OCI-LY7 (cell line): Measurements from ENCODE around the gene MYOC. TPM values are rescaled to one million over a fixed set of nuclear protein-coding genes. Genes with fewer than 3 reads are reported as not detected.

Experiments used
- BruUV-seq: library from RNA; stranded (reverse); fragments of 400-500 nt; replicated peaks from 2 replicates; lab custom pipeline; 2021; lab: Mats Ljungman, UMichigan
- CTCF ChIA-PET: fragments of 300-600 bp; sonication (Branson Sonifier 250); formaldehyde crosslinking; loops from one replicate; lab custom pipeline; 2022; ENCODE audit warnings: antibody characterized with exemption; ENCODE audit not compliant: unreplicated experiment; lab: Charles Lee
- POLR2A ChIA-PET: fragments of 300-600 bp; sonication (Branson Sonifier 250); formaldehyde crosslinking; loops from one replicate; lab custom pipeline; 2022; ENCODE audit warnings: antibody characterized with exemption; lab: Charles Lee
- DNase-seq: peaks from one replicate; pipeline ENCODE4 v3.0.0-alpha.2; 2015; ENCODE audit warnings: low spot score
- H2AFZ ChIP-seq: fragments of 200-600 bp; sonication (generic), shearing (Covaris generic); 2 replicates; pipeline ENCODE4 v1.6.1; 2014; ENCODE audit warnings: mild to moderate bottlenecking, antibody characterized with exemption, low read length, moderate library complexity
- H3K27ac ChIP-seq: fragments of 200-600 bp; sonication (generic); 2 replicates; pipeline ENCODE4 v1.5.1; 2014; ENCODE audit warnings: mixed run types, low read depth, mild to moderate bottlenecking, moderate library complexity, low read length, inconsistent platforms; ENCODE audit not compliant: poor library complexity, severe bottlenecking
- H3K36me3 ChIP-seq: fragments of 200-600 bp; sonication (generic); 2 replicates; pipeline ENCODE4 v1.6.1; 2014; ENCODE audit warnings: mild to moderate bottlenecking, antibody characterized with exemption, low read length, moderate library complexity, mixed read lengths; ENCODE audit not compliant: insufficient read depth
- H3K4me1 ChIP-seq: fragments of 200-600 bp; sonication (generic); 2 replicates; pipeline ENCODE4 v1.5.1; 2014; ENCODE audit warnings: mild to moderate bottlenecking, low read length; ENCODE audit not compliant: insufficient read depth, poor library complexity, severe bottlenecking
- H3K4me2 ChIP-seq: fragments of 200-600 bp; sonication (generic); 2 replicates; pipeline ENCODE4 v1.6.1; 2014; ENCODE audit warnings: mild to moderate bottlenecking, low read length
- H3K4me3 ChIP-seq: fragments of 200-600 bp; sonication (generic); 2 replicates; pipeline ENCODE4 v1.5.1; 2014; ENCODE audit warnings: mild to moderate bottlenecking, low read depth, low read length; ENCODE audit not compliant: poor library complexity, severe bottlenecking
- H3K79me2 ChIP-seq: fragments of 200-600 bp; sonication (generic); 2 replicates; pipeline ENCODE4 v1.6.1; 2016; ENCODE audit warnings: low read depth, mild to moderate bottlenecking, low read length, moderate library complexity, mixed read lengths; ENCODE audit not compliant: insufficient read depth
- H3K9me2 ChIP-seq: fragments of 200-600 bp; sonication (generic); 2 replicates; pipeline ENCODE4 v1.6.1; 2016; ENCODE audit warnings: mild to moderate bottlenecking, low read length, mixed read lengths; ENCODE audit not compliant: insufficient read depth
- H3K9me3 ChIP-seq: fragments of 200-600 bp; sonication (generic); 2 replicates; pipeline ENCODE4 v1.6.1; 2014; ENCODE audit warnings: mild to moderate bottlenecking, mixed run types, low read length, mixed read lengths
- H4K20me1 ChIP-seq: fragments of 200-600 bp; sonication (generic); 2 replicates; pipeline ENCODE4 v1.6.1; 2014; ENCODE audit warnings: mild to moderate bottlenecking, antibody characterized with exemption, low read length, moderate library complexity, mixed read lengths; ENCODE audit not compliant: insufficient read depth
- CTCF ChIP-seq: fragments of 200-600 bp; sonication (generic); conservative IDR thresholded peaks from 2 replicates; pipeline ENCODE4 v1.5.1; 2014; ENCODE audit warnings: mild to moderate bottlenecking, antibody characterized with exemption, low read length, moderate library complexity, mixed read lengths
- EZH2phosphoT487 ChIP-seq: fragments of 200-600 bp; sonication (generic); IDR thresholded peaks from 2 replicates; pipeline ENCODE4 v1.6.1; 2018; ENCODE audit warnings: low read depth, borderline replicate concordance, mild to moderate bottlenecking, mixed run types, antibody characterized with exemption, low read length, moderate library complexity, mixed read lengths
- intact Hi-C: fragments of 100-400 bp; cut with micrococcal nuclease; formaldehyde crosslinking; loops from one replicate; pipeline ENCODE4 v1.10.0; 2022; ENCODE audit not compliant: unreplicated experiment
- total RNA-seq, 2 experiments: library from RNA; depleted of rRNA in 1 of 2; stranded (reverse); fragments of >200 nt in 1 of 2; shearing (Covaris generic) in 1 of 2; gene quantifications; 2 replicates each; pipeline ENCODE4 v1.2.3, GENCODE V29; 2014 to 2022

Gene MYOC
- total RNA-seq, 2 experiments from 2014 or later: not detected

- DNase-seq: no peak
- Histone ChIP-seq H3K4me1 (no peaks in the 10 kb centered on the region), H3K9me2 (no peaks in the 10 kb centered on the region), H4K20me1 (no peaks in the 10 kb centered on the region), H2AFZ (no peak overlapping the region), H3K9me3 (no peaks in the 10 kb centered on the region), H3K27ac (no peak overlapping the region), H3K4me3 (no peak overlapping the region), H3K4me2 (no peak overlapping the region), H3K36me3 (no peaks in the 10 kb centered on the region), H3K79me2 (no peaks in the 10 kb centered on the region)
- POLR2A ChIA-PET: no interaction called here
- no peak for TF ChIP-seq EZH2phosphoT487
- no peak for TF ChIP-seq CTCF
- CTCF ChIA-PET: interaction anchor here (1.3 kb wide), 1 partner anchor 9 kb away, joined by 4 read pairs; no protein-coding TSS in a partner anchor
- BruUV-seq: no TSS peak
- intact Hi-C loops: loop anchor here (10.0 kb wide), 1 partner anchor 61 kb away; no protein-coding TSS in a partner anchor
Measured at GRCh38 chr1:171653796-171654195, 1.3 kb upstream of the MYOC start.

- no peaks in the 10 kb centered on the region for H3K36me3 ChIP-seq
- no peaks in the 10 kb centered on the region for H4K20me1 ChIP-seq
- no peak overlapping the region for H3K27ac ChIP-seq
- intact Hi-C loops: loop anchor here (5.0 kb wide), 1 partner anchor 136 kb away; the partner anchor contains the start of gene METTL13
- no peak overlapping the region for H3K4me2 ChIP-seq
- H3K9me3 ChIP-seq: no peaks in the 10 kb centered on the region
- ChIA-PET CTCF (no interaction called here), POLR2A (interaction anchor here (0.7 to 1.0 kb wide), 2 partner anchors 63 to 1005 kb away, joined by 3 to 4 read pairs; no protein-coding TSS in a partner anchor)
- no peaks in the 10 kb centered on the region for H3K9me2 ChIP-seq
- H3K79me2 ChIP-seq: no peaks in the 10 kb centered on the region
- no peak overlapping the region for H3K4me3 ChIP-seq
- BruUV-seq: no TSS peak
- no peak for DNase-seq
- H2AFZ ChIP-seq: no peak overlapping the region
- TF ChIP-seq EZH2phosphoT487 (no peak), CTCF (no peak)
- no peaks in the 10 kb centered on the region for H3K4me1 ChIP-seq
Measured at GRCh38 chr1:171646249-171646560, 6.3 kb downstream of the MYOC start.

GRCh38 chr1:171645553-171646248 is 6.8 kb downstream of the MYOC start:
- no peak overlapping the region; the same call in 1 of the 2 replicates for H2AFZ ChIP-seq

More at GRCh38 chr1:171645553-171646248, 6.8 kb downstream of the MYOC start:
- H3K79me2 ChIP-seq: no peaks in the 10 kb centered on the region
- no peaks in the 10 kb centered on the region for H4K20me1 ChIP-seq
- H3K9me2 ChIP-seq: no peaks in the 10 kb centered on the region
- H3K4me3 ChIP-seq: no peak overlapping the region
- no peak overlapping the region for H3K4me2 ChIP-seq
- no TSS peak for BruUV-seq
- H3K36me3 ChIP-seq: no peaks in the 10 kb centered on the region
- TF ChIP-seq EZH2phosphoT487 (no peak), CTCF (no peak)
- no peak overlapping the region for H3K27ac ChIP-seq
- no peaks in the 10 kb centered on the region for H3K4me1 ChIP-seq
- POLR2A ChIA-PET: interaction anchor here (1.0 to 1.4 kb wide), 3 partner anchors 11 to 98 kb away, joined by 3 read pairs; no protein-coding TSS in a partner anchor
- DNase-seq: no peak
- intact Hi-C loops: loop anchor here (1.0 to 5.0 kb wide), 3 partner anchors 137 to 340 kb away; partner anchors contain the start of gene METTL13
- no peaks in the 10 kb centered on the region for H3K9me3 ChIP-seq
- CTCF ChIA-PET: interaction anchor here (1.1 kb wide), 1 partner anchor 196 kb away, joined by 3 read pairs; the partner anchor contains the start of gene DNM3
